ENCODE measurements around the gene EDA. TPM values are rescaled to one million over a fixed set of nuclear protein-coding genes. Genes with fewer than 3 reads are reported as not detected.

Gene EDA
- total RNA-seq, 2 donors from 2014 or later = 4.0 to 4.7 TPM

DNA sequence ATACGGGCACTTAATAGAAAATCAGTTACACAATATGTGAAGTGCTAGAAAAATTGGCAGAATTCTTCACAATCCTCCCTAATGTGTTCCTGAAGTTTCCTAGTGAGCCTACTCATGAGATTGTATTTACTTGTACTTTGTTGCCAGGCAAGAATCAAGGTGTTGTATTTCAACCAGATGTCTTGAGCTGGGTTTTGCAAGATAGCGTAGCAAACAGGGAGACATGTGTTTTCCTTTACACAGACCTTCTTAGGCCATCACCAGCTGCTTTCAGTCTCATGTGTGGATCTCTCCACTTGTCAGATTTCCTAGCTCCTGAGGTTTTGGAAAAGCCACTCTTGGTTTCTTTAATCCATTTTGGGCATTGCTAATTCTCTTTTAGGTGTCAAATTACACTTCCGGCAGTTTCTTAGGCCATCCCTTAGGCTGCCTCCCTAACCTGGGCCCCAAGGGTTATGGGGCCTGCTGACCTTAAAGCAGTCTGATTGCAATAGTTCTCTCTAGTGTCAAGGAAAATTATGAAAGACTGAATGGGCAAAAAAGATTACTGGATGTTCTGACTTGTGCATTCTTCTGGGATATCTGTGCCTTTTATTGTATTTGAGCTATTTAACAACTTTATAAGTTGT, 12.2 kb upstream of the EDA start:
- no peak for ATAC-seq
- no peaks in the 10 kb centered on the region for H3K9me3 ChIP-seq
- no peaks in the 10 kb centered on the region for H3K27me3 ChIP-seq
- WGBS, 2 donors = 44 to 47% methylated on average over 1 to 3 of the region's 3 CpGs
- H3K4me3 ChIP-seq = no peak overlapping the region
- no peak overlapping the region for H3K27ac ChIP-seq
- H3K36me3 ChIP-seq (replicated peaks in 1 of 2; ENCODE audit: insufficient read depth in 1 of 2, low read depth in 2 of 2) = no peaks in the 10 kb centered on the region
- no peaks in the 10 kb centered on the region for H3K4me1 ChIP-seq
- TF ChIP-seq POLR2A (IDR thresholded peaks at IDR 0.05) = no peak
- TF ChIP-seq, protein P1, sequence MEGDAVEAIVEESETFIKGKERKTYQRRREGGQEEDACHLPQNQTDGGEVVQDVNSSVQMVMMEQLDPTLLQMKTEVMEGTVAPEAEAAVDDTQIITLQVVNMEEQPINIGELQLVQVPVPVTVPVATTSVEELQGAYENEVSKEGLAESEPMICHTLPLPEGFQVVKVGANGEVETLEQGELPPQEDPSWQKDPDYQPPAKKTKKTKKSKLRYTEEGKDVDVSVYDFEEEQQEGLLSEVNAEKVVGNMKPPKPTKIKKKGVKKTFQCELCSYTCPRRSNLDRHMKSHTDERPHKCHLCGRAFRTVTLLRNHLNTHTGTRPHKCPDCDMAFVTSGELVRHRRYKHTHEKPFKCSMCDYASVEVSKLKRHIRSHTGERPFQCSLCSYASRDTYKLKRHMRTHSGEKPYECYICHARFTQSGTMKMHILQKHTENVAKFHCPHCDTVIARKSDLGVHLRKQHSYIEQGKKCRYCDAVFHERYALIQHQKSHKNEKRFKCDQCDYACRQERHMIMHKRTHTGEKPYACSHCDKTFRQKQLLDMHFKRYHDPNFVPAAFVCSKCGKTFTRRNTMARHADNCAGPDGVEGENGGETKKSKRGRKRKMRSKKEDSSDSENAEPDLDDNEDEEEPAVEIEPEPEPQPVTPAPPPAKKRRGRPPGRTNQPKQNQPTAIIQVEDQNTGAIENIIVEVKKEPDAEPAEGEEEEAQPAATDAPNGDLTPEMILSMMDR (IDR thresholded peaks at IDR 0.05) = no peak
- peak in 1 of 4 donors; percentile 2 for DNase-seq
- intact Hi-C loops (cut with DNase I) = no loop called here

DNA sequence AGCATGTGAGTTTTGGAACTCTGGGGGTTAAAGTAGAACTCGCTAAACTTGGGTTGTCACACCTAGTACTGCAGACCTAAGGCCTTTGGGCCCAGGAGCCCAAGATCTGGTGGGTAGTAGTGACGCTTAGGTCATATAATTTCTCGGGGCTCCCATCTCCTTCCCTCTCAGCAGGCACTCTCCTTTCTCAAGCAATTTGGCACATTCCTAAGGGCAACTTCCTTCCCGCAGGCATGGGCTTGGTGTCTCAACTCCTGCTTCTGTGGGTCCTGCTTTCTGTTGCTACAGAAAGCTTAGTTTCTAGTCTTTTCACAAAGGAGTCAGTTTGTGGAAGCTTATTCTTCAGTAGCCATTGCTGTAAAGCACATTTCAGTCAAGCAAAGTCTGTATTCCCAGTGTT, 10.4 kb upstream of the EDA start:
- H3K27ac ChIP-seq = no peak overlapping the region
- no peaks in the 10 kb centered on the region for H3K4me1 ChIP-seq
- no peak overlapping the region for H3K4me3 ChIP-seq
- intact Hi-C loops (cut with DNase I) = no loop called here
- 86 to 89% methylated on average over 1 to 4 of the region's 4 CpGs for WGBS, 2 donors
- H3K27me3 ChIP-seq = no peaks in the 10 kb centered on the region
- no peak for TF ChIP-seq POLR2A (IDR thresholded peaks at IDR 0.05)
- TF ChIP-seq, protein P1 (IDR thresholded peaks at IDR 0.05) = no peak
- DNase-seq (no peak), ATAC-seq (no peak)
- no peaks in the 10 kb centered on the region for H3K36me3 ChIP-seq (replicated peaks in 1 of 2; ENCODE audit: insufficient read depth in 1 of 2, low read depth in 2 of 2)
- no peaks in the 10 kb centered on the region for H3K9me3 ChIP-seq

DNA sequence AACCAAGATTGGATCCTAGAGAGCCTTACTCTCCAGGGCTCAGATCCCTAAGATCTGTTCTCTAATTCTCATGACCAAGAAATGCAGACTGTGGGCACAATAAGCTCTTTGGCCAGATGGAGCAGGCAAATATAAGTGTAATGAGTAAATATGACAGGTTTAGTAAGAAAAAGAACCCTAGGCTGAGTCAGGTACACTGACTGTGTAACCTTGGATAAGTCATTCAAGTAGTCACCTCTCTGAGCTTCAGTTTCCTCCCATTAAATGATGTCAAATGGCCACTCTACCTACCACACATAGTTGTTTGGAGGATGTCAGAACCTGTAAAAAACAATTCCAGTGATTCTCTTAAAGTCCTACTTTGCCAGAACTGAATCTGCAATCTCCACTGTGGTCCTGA, 8.3 kb upstream of the EDA start:
- TF ChIP-seq POLR2A (IDR thresholded peaks at IDR 0.05) = no peak
- TF ChIP-seq, protein P1 (IDR thresholded peaks at IDR 0.05) = no peak
- no peak for ATAC-seq
- H3K4me1 ChIP-seq = no peaks in the 10 kb centered on the region
- H3K27me3 ChIP-seq = no peaks in the 10 kb centered on the region
- no peak overlapping the region for H3K27ac ChIP-seq
- no peaks in the 10 kb centered on the region for H3K36me3 ChIP-seq (replicated peaks in 1 of 2; ENCODE audit: insufficient read depth in 1 of 2, low read depth in 2 of 2)
- intact Hi-C loops (cut with DNase I) = no loop called here
- H3K4me3 ChIP-seq = no peak overlapping the region
- no peak for DNase-seq
- H3K9me3 ChIP-seq = no peaks in the 10 kb centered on the region

DNA sequence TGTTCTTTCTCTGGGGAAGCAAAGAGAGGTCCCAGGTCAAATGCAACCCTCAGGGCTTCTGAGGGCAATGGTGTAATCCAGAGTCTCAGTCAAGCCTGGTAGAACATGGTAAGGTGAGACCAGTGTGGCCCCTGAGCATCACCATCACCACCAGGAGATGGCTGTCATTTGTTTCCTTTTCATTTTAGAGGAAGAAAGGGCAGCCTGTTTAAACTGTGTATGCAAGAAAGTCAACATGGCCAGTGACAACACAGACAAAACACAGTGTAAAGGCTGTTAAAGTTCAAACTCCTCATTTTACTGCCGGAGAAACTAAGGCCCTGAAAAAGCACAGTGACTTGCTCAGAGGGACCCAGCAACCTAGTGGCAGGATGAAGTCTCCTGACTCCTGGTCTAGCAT, 2.0 kb upstream of the EDA start:
- intact Hi-C loops (cut with DNase I) = no loop called here
- Histone ChIP-seq H3K4me1 (no peaks in the 10 kb centered on the region), H3K4me3 (no peak overlapping the region), H3K27ac (no peak overlapping the region), H3K9me3 (no peaks in the 10 kb centered on the region), H3K27me3 (no peaks in the 10 kb centered on the region), H3K36me3 (replicated peaks in 1 of 2; ENCODE audit: insufficient read depth in 1 of 2, low read depth in 2 of 2) (no peaks in the 10 kb centered on the region)
- TF ChIP-seq, protein P1 (IDR thresholded peaks at IDR 0.05) = no peak
- TF ChIP-seq POLR2A (IDR thresholded peaks at IDR 0.05) = no peak
- no peak for ATAC-seq
- DNase-seq = no peak
- 92 to 100% methylated on average over 1 of the region's 1 CpG for WGBS, 2 donors

DNA sequence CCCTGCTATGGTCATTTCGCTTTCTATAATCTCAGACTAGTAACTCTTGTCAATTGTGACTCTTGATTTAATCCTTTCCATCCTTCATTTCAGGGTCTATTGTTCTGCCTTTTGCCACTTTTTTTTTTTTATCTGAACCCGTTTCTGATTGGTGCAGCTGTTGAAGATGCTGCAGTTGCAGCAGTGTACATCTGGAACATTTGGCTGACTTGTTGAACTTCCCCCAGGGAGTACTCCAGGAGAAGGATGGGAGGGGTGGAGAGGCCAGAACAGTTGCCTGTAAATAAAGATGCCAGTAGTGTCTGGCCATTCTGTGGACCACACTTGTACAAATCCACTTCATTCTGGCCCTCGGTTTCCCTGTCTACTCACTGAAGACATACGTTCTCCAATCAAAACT, 1.0 kb upstream of the EDA start:
- H3K27me3 ChIP-seq = no peaks in the 10 kb centered on the region
- intact Hi-C loops (cut with DNase I) = no loop called here
- DNase-seq (peak in 1 of 4 donors; percentile 2), ATAC-seq (no peak)
- no peaks in the 10 kb centered on the region for H3K4me1 ChIP-seq
- WGBS, 2 donors = 57 to 62% methylated on average over 4 of the region's 4 CpGs
- H3K9me3 ChIP-seq = no peaks in the 10 kb centered on the region
- no peaks in the 10 kb centered on the region for H3K36me3 ChIP-seq (replicated peaks in 1 of 2; ENCODE audit: insufficient read depth in 1 of 2, low read depth in 2 of 2)
- no peak overlapping the region for H3K4me3 ChIP-seq
- TF ChIP-seq POLR2A (IDR thresholded peaks at IDR 0.05) = no peak
- H3K27ac ChIP-seq = no peak overlapping the region

Data from body of pancreas (tissue), 4 donors.